HCT116 (cell line): ENCODE measurements around the gene KIF13A. TPM values are rescaled to one million over a fixed set of nuclear protein-coding genes. Genes with fewer than 3 reads are reported as not detected.

Source experiments
- ATAC-seq: fragments of 200-7000 bp; cut with Tn5 transposase; 2 replicates; pipeline ENCODE4 v1.9.1; 2020; ENCODE audit warnings: mild to moderate bottlenecking, moderate library complexity
- BruUV-seq: library from RNA; stranded (reverse); fragments of 400-500 nt; replicated peaks from 2 replicates; lab custom pipeline; 2021; lab: Mats Ljungman, UMichigan
- CTCF ChIA-PET: fragments of 300-600 bp; sonication (Branson Sonifier 250); formaldehyde crosslinking; loops from one replicate; lab custom pipeline; 2021; ENCODE audit warnings: antibody characterized with exemption; lab: Charles Lee
- POLR2A ChIA-PET: fragments of 300-600, 350-600 bp; sonication (Branson Sonifier 250); formaldehyde crosslinking; loops from one replicate; lab custom pipeline; 2021; ENCODE audit warnings: antibody characterized with exemption; lab: Charles Lee
- RAD21 ChIA-PET, 2 experiments: fragments of 300-600 bp; sonication (Branson Sonifier 250); formaldehyde crosslinking; loops; one replicate each; lab custom pipeline; 2023; ENCODE audit warnings: low total read pairs in 2 of 2; ENCODE audit not compliant: uncharacterized antibody in 2 of 2, unreplicated experiment in 2 of 2, low non-redundant PET in 1 of 2; lab: Charles Lee
- DNase-seq: peaks from one replicate; pipeline ENCODE4 v3.0.0-alpha.2; 2010; ENCODE audit warnings: low read depth, low spot score
- H2AFZ ChIP-seq: fragments of 200-600 bp; shearing (Covaris generic), sonication (generic); 2 replicates; pipeline ENCODE4 v1.6.1; 2017; ENCODE audit warnings: low read depth, mixed run types, mixed read lengths, antibody characterized with exemption, low read length; ENCODE audit not compliant: poor library complexity, severe bottlenecking
- H3K27ac ChIP-seq: 2 replicates; pipeline ENCODE4 v1.5.1; 2012; ENCODE audit warnings: low read depth, low read length
- H3K27me3 ChIP-seq: fragments of 200-600 bp; sonication (generic); 2 replicates; pipeline ENCODE4 v1.6.1; 2016; ENCODE audit warnings: mixed run types, low read length, mixed read lengths; ENCODE audit not compliant: insufficient read depth
- H3K36me3 ChIP-seq, 2 experiments: fragments of 200-500 bp in 1 of 2; fragments of 200-600 bp in 1 of 2; sonication (Bioruptor generic) in 1 of 2; sonication (generic) in 1 of 2; 2 replicates each; pipeline versions ENCODE4 v1.5.1 to v1.6.1; 2014 to 2016; ENCODE audit warnings: low read length in 2 of 2, inconsistent platforms in 1 of 2, mixed read lengths in 1 of 2, mixed run types in 1 of 2; ENCODE audit not compliant: insufficient read depth in 2 of 2, control insufficient read depth in 1 of 2
- H3K4me1 ChIP-seq, 2 experiments: fragments of 200-600 bp in 1 of 2; sonication (generic) in 1 of 2; 2 replicates each; pipeline versions ENCODE4 v1.5.1 to v1.6.1; 2012 to 2017; ENCODE audit warnings: low read length in 2 of 2, inconsistent platforms in 1 of 2, mild to moderate bottlenecking in 1 of 2, mixed read lengths in 1 of 2, mixed run types in 1 of 2, moderate library complexity in 1 of 2; ENCODE audit not compliant: insufficient read depth in 2 of 2, control insufficient read depth in 1 of 2
- H3K4me2 ChIP-seq: fragments of 200-600 bp; sonication (generic); 2 replicates; pipeline ENCODE4 v1.6.1; 2017; ENCODE audit warnings: mixed run types, low read length, mixed read lengths
- H3K4me3 ChIP-seq, 2 experiments: fragments of 200-600 bp in 1 of 2; sonication (generic) in 1 of 2; replicated peaks in 1 of 2; 2 replicates each; pipeline ENCODE4 v1.5.1; 2011 to 2016; ENCODE audit warnings: low read length in 2 of 2, control low read depth in 1 of 2, low read depth in 1 of 2, mild to moderate bottlenecking in 1 of 2, mixed read lengths in 1 of 2, mixed run types in 1 of 2
- H3K79me2 ChIP-seq: fragments of 200-600 bp; sonication (generic); 2 replicates; pipeline ENCODE4 v1.6.1; 2017; ENCODE audit warnings: mild to moderate bottlenecking, mixed run types, low read length, moderate library complexity, mixed read lengths; ENCODE audit not compliant: insufficient read depth
- H3K9ac ChIP-seq: fragments of 200-600 bp; sonication (generic); 2 replicates; pipeline ENCODE4 v1.6.1; 2016; ENCODE audit warnings: low read length, mixed read lengths
- H3K9me2 ChIP-seq: fragments of 200-600 bp; sonication (generic), shearing (Covaris generic); 2 replicates; pipeline ENCODE4 v1.6.1; 2017; ENCODE audit warnings: mixed run types, mild to moderate bottlenecking, moderate library complexity; ENCODE audit not compliant: insufficient read depth
- H3K9me3 ChIP-seq, 2 experiments: fragments of 200-500 bp in 1 of 2; fragments of 200-600 bp in 1 of 2; sonication (Bioruptor generic) in 1 of 2; sonication (generic) in 1 of 2; 2 replicates each; pipeline ENCODE4 v1.6.1; 2014 to 2017; ENCODE audit warnings: low read length in 2 of 2, mixed read lengths in 2 of 2, inconsistent platforms in 1 of 2, low read depth in 1 of 2, mild to moderate bottlenecking in 1 of 2, mixed run types in 1 of 2, moderate library complexity in 1 of 2; ENCODE audit not compliant: control insufficient read depth in 1 of 2, insufficient read depth in 1 of 2
- H4K20me1 ChIP-seq: fragments of 200-600 bp; sonication (generic), shearing (Covaris generic); 2 replicates; pipeline ENCODE4 v1.6.1; 2017; ENCODE audit warnings: mixed run types, mild to moderate bottlenecking, moderate library complexity; ENCODE audit not compliant: insufficient read depth
- CEBPB ChIP-seq: IDR thresholded peaks from 2 replicates; pipeline ENCODE4 v1.6.1; 2012; ENCODE audit warnings: low read depth
- EGR1 ChIP-seq: IDR thresholded peaks from 2 replicates; pipeline ENCODE4 v1.6.1; 2012; ENCODE audit warnings: low read depth
- EZH2 ChIP-seq: fragments of 200-600 bp; sonication (generic); IDR thresholded peaks from 2 replicates; pipeline ENCODE4 v1.6.1; 2017; ENCODE audit warnings: antibody characterized with exemption, mixed run types
- EZH2phosphoT487 ChIP-seq: fragments of 200-600 bp; IDR thresholded peaks from 2 replicates; pipeline ENCODE4 v1.6.1; 2018; ENCODE audit warnings: antibody characterized with exemption, borderline replicate concordance
- FOSL1 ChIP-seq: IDR thresholded peaks from 2 replicates; pipeline ENCODE4 v1.6.1; 2012; ENCODE audit warnings: low read depth
- POLR2A ChIP-seq: IDR thresholded peaks from 2 replicates; pipeline ENCODE4 v1.7.0; 2011; ENCODE audit warnings: borderline replicate concordance; ENCODE audit not compliant: insufficient read depth, insufficient read length; ENCODE audit errors: extremely low read depth
- SP1 ChIP-seq: IDR thresholded peaks from 2 replicates; pipeline ENCODE4 v1.6.1; 2012; ENCODE audit warnings: low read depth
- TCF7L2 ChIP-seq: IDR thresholded peaks from 2 replicates; pipeline ENCODE4 v1.7.0; 2011; ENCODE audit warnings: borderline replicate concordance, inconsistent platforms; ENCODE audit not compliant: insufficient read depth, insufficient read length; ENCODE audit errors: extremely low read depth
- ZFX ChIP-seq: fragments of 450-650 bp; IDR thresholded peaks from 2 replicates; pipeline ENCODE4 v1.6.1; 2017
- intact Hi-C: fragments of 100-400 bp; cut with micrococcal nuclease; formaldehyde crosslinking; loops from 2 replicates; pipeline ENCODE4 v1.10.0; 2022
- total RNA-seq: library from RNA; stranded (reverse); gene quantifications from one replicate; pipeline ENCODE4 v1.2.1, GENCODE V29; 2021; ENCODE audit not compliant: unreplicated experiment
- TF ChIP-seq, protein P1 (sequence below): IDR thresholded peaks from 2 replicates; pipeline ENCODE4 v1.6.1; 2011; ENCODE audit warnings: mild to moderate bottlenecking, low read length, moderate library complexity; ENCODE audit not compliant: insufficient replicate concordance; ENCODE audit errors: extremely low read depth
- TF ChIP-seq, protein P2 (sequence below): IDR thresholded peaks from 2 replicates; pipeline ENCODE4 v1.6.1; 2012
- TF ChIP-seq, protein P3 (sequence below): IDR thresholded peaks from 2 replicates; pipeline ENCODE4 v1.6.1; 2012

Gene KIF13A
- total RNA-seq, 1 experiment from 2014 or later: 23.1 TPM

DNA sequence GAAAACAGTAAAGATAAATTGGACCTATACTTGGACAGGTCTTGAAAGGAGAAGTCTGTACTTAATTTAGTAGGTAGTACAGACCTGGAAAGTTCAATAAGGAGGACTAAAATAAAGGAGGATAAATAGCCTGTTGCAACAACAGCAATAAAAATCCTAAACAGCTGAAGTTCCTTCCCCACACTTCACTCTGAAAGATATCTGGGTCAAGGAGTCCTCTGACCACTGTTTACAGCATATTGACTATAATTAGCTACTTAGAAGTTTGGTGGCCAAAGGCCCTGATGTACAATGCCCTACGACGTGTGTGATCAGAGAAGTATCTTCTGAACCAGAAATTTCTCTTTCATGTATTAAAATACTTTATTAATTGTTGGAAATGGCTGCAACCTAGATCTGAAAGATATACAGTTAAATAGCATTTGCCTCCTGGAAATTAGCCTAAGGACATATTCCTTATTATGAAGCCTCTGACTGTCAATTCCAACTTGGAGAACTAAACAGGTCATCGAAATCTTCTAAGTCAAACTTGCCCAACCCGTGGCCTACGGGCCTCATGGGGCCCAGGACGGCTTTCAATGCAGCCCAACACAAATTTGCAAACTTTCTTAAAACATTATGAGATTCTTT lies 82.8 kb downstream of the KIF13A start:
- Histone ChIP-seq H2AFZ (no peak overlapping the region), H4K20me1 (no peaks in the 10 kb centered on the region), H3K79me2 (0 out of 2 replicates have a peak, but pooled peaks cover 7% of the 10 kb centered on the region), H3K9me2 (no peaks in the 10 kb centered on the region), H3K9me3 (no peaks in the 10 kb centered on the region), H3K27ac (no peak overlapping the region), H3K4me3 (no peak overlapping the region), H3K36me3 (no peaks in the 10 kb centered on the region), H3K4me1 (peaks cover 7 to 27% of the 10 kb centered on the region in 2 experiments; a peak in 3 of 4 replicates), H3K27me3 (no peaks in the 10 kb centered on the region), H3K9ac (no peak overlapping the region), H3K4me2 (no peak overlapping the region)
- ATAC-seq: no peak
- intact Hi-C loops: no loop called here
- BruUV-seq: no TSS peak
- ChIA-PET CTCF (no interaction called here), RAD21 (interaction anchor here in 1 of 2 experiments (0.6 kb wide), 1 partner anchor 89 kb away, joined by 4 read pairs; no protein-coding TSS in a partner anchor), POLR2A (no interaction called here)
- TF ChIP-seq EZH2phosphoT487: no peak
- DNase-seq: no peak

DNA sequence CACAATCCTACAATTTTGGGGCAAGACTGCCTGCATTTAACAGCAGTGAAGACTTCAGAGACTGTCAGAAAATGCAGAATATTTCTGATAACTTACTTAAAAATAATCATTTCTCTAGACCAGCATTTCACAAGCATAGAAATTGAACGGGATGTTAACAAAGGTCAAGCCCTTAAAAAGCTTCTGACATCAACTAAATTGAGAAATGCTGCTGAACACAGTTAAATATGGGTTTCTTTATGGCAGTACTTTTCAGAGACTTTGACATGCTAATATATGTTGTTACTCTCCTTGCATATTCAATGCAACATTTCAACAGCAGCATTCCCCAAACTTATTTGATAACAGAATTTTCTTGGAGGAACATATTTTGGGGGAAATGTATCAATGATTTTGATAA lies 84.5 kb downstream of the KIF13A start:
- ChIA-PET POLR2A (no interaction called here), CTCF (no interaction called here), RAD21 (no interaction called here)
- Histone ChIP-seq H3K27ac (no peak overlapping the region), H3K9me3 (no peaks in the 10 kb centered on the region), H3K4me1 (peaks cover 6 to 21% of the 10 kb centered on the region in 2 experiments; a peak in 3 of 4 replicates), H3K36me3 (no peaks in the 10 kb centered on the region), H3K4me2 (no peak overlapping the region), H3K4me3 (no peak overlapping the region), H3K9ac (no peak overlapping the region), H2AFZ (no peak overlapping the region), H4K20me1 (no peaks in the 10 kb centered on the region), H3K27me3 (no peaks in the 10 kb centered on the region), H3K9me2 (no peaks in the 10 kb centered on the region), H3K79me2 (0 out of 2 replicates have a peak, but pooled peaks cover 3% of the 10 kb centered on the region)
- no TSS peak for BruUV-seq
- DNase-seq (no peak), ATAC-seq (no peak)
- intact Hi-C loops: no loop called here
- TF ChIP-seq ZFX (no peak), EGR1 (no peak), CEBPB (no peak), FOSL1 (no peak), POLR2A (no peak), EZH2 (no peak), SP1 (no peak), TCF7L2 (no peak), EZH2phosphoT487 (no peak)
- TF ChIP-seq, protein P1, sequence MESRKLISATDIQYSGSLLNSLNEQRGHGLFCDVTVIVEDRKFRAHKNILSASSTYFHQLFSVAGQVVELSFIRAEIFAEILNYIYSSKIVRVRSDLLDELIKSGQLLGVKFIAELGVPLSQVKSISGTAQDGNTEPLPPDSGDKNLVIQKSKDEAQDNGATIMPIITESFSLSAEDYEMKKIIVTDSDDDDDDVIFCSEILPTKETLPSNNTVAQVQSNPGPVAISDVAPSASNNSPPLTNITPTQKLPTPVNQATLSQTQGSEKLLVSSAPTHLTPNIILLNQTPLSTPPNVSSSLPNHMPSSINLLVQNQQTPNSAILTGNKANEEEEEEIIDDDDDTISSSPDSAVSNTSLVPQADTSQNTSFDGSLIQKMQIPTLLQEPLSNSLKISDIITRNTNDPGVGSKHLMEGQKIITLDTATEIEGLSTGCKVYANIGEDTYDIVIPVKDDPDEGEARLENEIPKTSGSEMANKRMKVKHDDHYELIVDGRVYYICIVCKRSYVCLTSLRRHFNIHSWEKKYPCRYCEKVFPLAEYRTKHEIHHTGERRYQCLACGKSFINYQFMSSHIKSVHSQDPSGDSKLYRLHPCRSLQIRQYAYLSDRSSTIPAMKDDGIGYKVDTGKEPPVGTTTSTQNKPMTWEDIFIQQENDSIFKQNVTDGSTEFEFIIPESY: no peak
- TF ChIP-seq, protein P2, sequence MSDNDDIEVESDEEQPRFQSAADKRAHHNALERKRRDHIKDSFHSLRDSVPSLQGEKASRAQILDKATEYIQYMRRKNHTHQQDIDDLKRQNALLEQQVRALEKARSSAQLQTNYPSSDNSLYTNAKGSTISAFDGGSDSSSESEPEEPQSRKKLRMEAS: no peak
- TF ChIP-seq, protein P3, sequence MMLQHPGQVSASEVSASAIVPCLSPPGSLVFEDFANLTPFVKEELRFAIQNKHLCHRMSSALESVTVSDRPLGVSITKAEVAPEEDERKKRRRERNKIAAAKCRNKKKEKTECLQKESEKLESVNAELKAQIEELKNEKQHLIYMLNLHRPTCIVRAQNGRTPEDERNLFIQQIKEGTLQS: no peak
